ENCODE data around the gene ARHGEF6.

DNA sequence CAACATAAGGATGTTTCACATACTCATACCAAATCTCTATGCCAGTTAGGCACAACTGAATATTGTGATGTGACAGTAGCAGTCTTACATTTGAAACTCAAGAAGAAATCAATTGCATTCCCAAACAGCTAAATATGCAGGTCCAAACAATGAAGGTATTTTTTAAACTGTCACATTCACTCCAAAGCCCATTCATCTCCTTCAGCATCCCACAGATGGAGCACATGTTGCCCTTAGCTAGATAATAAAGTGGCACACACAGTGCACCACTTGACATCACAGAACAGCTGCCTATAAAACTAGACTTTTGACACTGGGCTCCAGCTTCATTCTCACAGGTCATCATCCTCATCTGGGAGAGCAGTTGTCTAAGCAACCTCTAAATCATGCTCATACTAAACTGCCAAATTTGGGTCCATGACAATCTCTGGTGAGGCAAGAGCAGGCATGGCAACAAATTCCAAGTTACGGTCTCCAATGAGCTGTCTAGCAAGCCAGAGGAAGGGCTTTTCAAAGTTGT, 26.2 kb upstream of the ARHGEF6 start:
- TF ChIP-seq EZH2phosphoT487 (IDR thresholded peaks at IDR 0.05; ENCODE audit: borderline replicate concordance, low read length): no peak
- TF ChIP-seq CTCF (IDR thresholded peaks at IDR 0.05; ENCODE audit: low read depth, low read length, poor library complexity, severe bottlenecking): no peak
